Endothelial cell of umbilical vein (primary cell): ENCODE data around the gene BCL3. TPM values are rescaled to one million over a fixed set of nuclear protein-coding genes. Genes with fewer than 3 reads are reported as not detected.

ENCODE experiments used
- BruUV-seq: library from RNA; stranded (reverse); fragments of 400-500 nt; replicated peaks from 2 replicates; lab custom pipeline; 2021; lab: Mats Ljungman, UMichigan
- CTCF ChIA-PET: fragments of 300-600, 350-600 bp; sonication (Branson Sonifier 250); formaldehyde crosslinking; loops from one replicate; lab custom pipeline; 2021; ENCODE audit warnings: antibody characterized with exemption, inconsistent platforms; lab: Charles Lee
- POLR2A ChIA-PET: fragments of 300-600, 350-600 bp; sonication (Branson Sonifier 250); formaldehyde crosslinking; loops from one replicate; lab custom pipeline; 2021; ENCODE audit warnings: antibody characterized with exemption, inconsistent platforms; lab: Charles Lee
- DNase-seq: peaks from one replicate; pipeline ENCODE4 v3.0.0-alpha.2; 2011; ENCODE audit warnings: low read depth, low spot score
- FAIRE-seq: peaks from 2 replicates; lab custom pipeline; 2011; peaks lifted over from hg19 to GRCh38; lab: Jason Lieb, UNC
- H2AFZ ChIP-seq: 2 replicates; pipeline ENCODE4 v1.6.0; 2012; ENCODE audit warnings: low read depth, low read length, control low read depth, inconsistent platforms
- H3K27ac ChIP-seq: 2 replicates; pipeline ENCODE4 v1.5.1; 2011; ENCODE audit warnings: low read depth, mild to moderate bottlenecking, control low read depth, low read length, moderate library complexity; ENCODE audit not compliant: insufficient read depth
- H3K27me3 ChIP-seq, 2 experiments: 2 replicates each; pipeline versions ENCODE4 v1.6.0 to v1.6.1; 2011; ENCODE audit warnings: low read length in 2 of 2, mixed read lengths in 1 of 2; ENCODE audit not compliant: control insufficient read depth in 2 of 2, insufficient read depth in 2 of 2
- H3K36me3 ChIP-seq, 2 experiments: 2 replicates in 1 of 2; 3 replicates in 1 of 2; pipeline ENCODE4 v1.5.1; 2011; ENCODE audit warnings: low read length in 2 of 2, mild to moderate bottlenecking in 1 of 2, moderate library complexity in 1 of 2; ENCODE audit not compliant: control insufficient read depth in 2 of 2, insufficient read depth in 2 of 2; ENCODE audit errors: extremely low read depth in 1 of 2
- H3K4me1 ChIP-seq: 3 replicates; pipeline ENCODE4 v1.5.1; 2011; ENCODE audit warnings: mild to moderate bottlenecking, low read length; ENCODE audit not compliant: control insufficient read depth, insufficient read depth; ENCODE audit errors: extremely low read depth
- H3K4me2 ChIP-seq: 2 replicates; pipeline ENCODE4 v1.6.1; 2011; ENCODE audit warnings: low read length, control low read depth, mixed read lengths; ENCODE audit not compliant: insufficient read depth
- H3K4me3 ChIP-seq, 3 experiments: fragments of 200-600 bp in 1 of 3; sonication (generic), shearing (Covaris generic) in 1 of 3; replicated peaks in 1 of 3; 2 replicates each; pipeline ENCODE4 v1.5.1; 2011 to 2016; ENCODE audit warnings: control low read depth in 3 of 3, low read length in 3 of 3, mild to moderate bottlenecking in 2 of 3, inconsistent platforms in 1 of 3, low read depth in 1 of 3, moderate library complexity in 1 of 3; ENCODE audit not compliant: insufficient read depth in 1 of 3
- H3K79me2 ChIP-seq: 2 replicates; pipeline ENCODE4 v1.6.0; 2012; ENCODE audit warnings: low read length, inconsistent platforms; ENCODE audit not compliant: control insufficient read depth, insufficient read depth
- H3K9ac ChIP-seq: replicated peaks from 2 replicates; pipeline ENCODE3; 2011; ENCODE audit warnings: low read length, control low read depth; ENCODE audit not compliant: insufficient read depth; ENCODE audit errors: extremely low read depth
- H3K9me1 ChIP-seq: replicated peaks from 3 replicates; pipeline ENCODE4 v1.6.0; 2011; ENCODE audit warnings: mild to moderate bottlenecking, low read length; ENCODE audit not compliant: control insufficient read depth, insufficient read depth; ENCODE audit errors: extremely low read depth
- H3K9me3 ChIP-seq: replicated peaks from 2 replicates; pipeline ENCODE4 v1.5.1; 2012; ENCODE audit warnings: low read length, inconsistent platforms; ENCODE audit not compliant: control insufficient read depth, insufficient read depth
- H4K20me1 ChIP-seq: replicated peaks from 2 replicates; pipeline ENCODE3; 2011; ENCODE audit warnings: mild to moderate bottlenecking, low read length; ENCODE audit not compliant: control insufficient read depth, insufficient read depth; ENCODE audit errors: extremely low read depth
- EZH2 ChIP-seq: IDR thresholded peaks from 2 replicates; pipeline ENCODE4 v1.6.1; 2012; ENCODE audit warnings: borderline replicate concordance, low read depth, mild to moderate bottlenecking, moderate library complexity, low read length, inconsistent platforms; ENCODE audit not compliant: severe bottlenecking
- FOS ChIP-seq: IDR thresholded peaks from 2 replicates; pipeline ENCODE4 v1.6.1; 2011; ENCODE audit warnings: mild to moderate bottlenecking, low read length, moderate library complexity, borderline replicate concordance; ENCODE audit not compliant: insufficient read depth
- GATA2 ChIP-seq: IDR thresholded peaks from 2 replicates; pipeline ENCODE4 v1.7.0; 2011; ENCODE audit warnings: low read depth, mild to moderate bottlenecking, moderate library complexity, mixed read lengths, low read length; ENCODE audit not compliant: insufficient read length, insufficient read depth
- JUN ChIP-seq: IDR thresholded peaks from 2 replicates; pipeline ENCODE4 v1.6.1; 2011; ENCODE audit warnings: borderline replicate concordance, low read depth; ENCODE audit not compliant: insufficient read length, insufficient read depth
- MYC ChIP-seq: IDR thresholded peaks from one replicate; pipeline ENCODE4 v1.6.1; 2011; ENCODE audit warnings: mild to moderate bottlenecking, low read depth, low read length
- POLR2A ChIP-seq: IDR thresholded peaks from 2 replicates; pipeline ENCODE4 v1.6.1; 2012; ENCODE audit warnings: low read depth, mild to moderate bottlenecking, control low read depth, low read length
- POLR2AphosphoS5 ChIP-seq: IDR thresholded peaks from 2 replicates; pipeline ENCODE4 v1.6.1; 2012; ENCODE audit warnings: low read depth, mild to moderate bottlenecking, control low read depth, low read length, moderate library complexity; ENCODE audit not compliant: insufficient read depth
- dilution Hi-C: fragments of 300-500 bp; cut with MboI; formaldehyde crosslinking; loops from one replicate; pipeline ENCODE4 v1.15.0; 2019; ENCODE audit warnings: low sequenced_read_pairs; ENCODE audit not compliant: extremely low pct_ligation_motif_present
- intact Hi-C: fragments of 100-400 bp; cut with micrococcal nuclease; formaldehyde crosslinking; loops from one replicate; pipeline ENCODE4 v1.10.0; 2022
- polyA plus RNA-seq, 4 experiments: library from polyadenylated mRNA; depleted of rRNA in 3 of 4; stranded (reverse) in 3 of 4; unstranded in 1 of 4; fragments of >200 nt; gene quantifications; 2 replicates each; pipeline versions ENCODE4 v1.2.1 to v1.2.3, GENCODE V29; 2011 to 2012; ENCODE audit warnings: missing spikeins in 1 of 4
- total RNA-seq: library from RNA; stranded (reverse); gene quantifications from 2 replicates; pipeline ENCODE4 v1.2.3, GENCODE V29; 2021
- TF ChIP-seq, protein P1 (sequence below): IDR thresholded peaks from 2 replicates; pipeline ENCODE4 v1.6.1; 2011; ENCODE audit not compliant: insufficient read depth, insufficient read length
- TF ChIP-seq, protein P2 (sequence below), 2 donors: IDR thresholded peaks; 1 replicate in 1 of 2; 2 replicates in 1 of 2; pipeline ENCODE4 v1.5.1; 2011; ENCODE audit warnings: low read length in 2 of 2, mild to moderate bottlenecking in 2 of 2, moderate library complexity in 2 of 2, control low read depth in 1 of 2, inconsistent platforms in 1 of 2, low read depth in 1 of 2; ENCODE audit not compliant: insufficient read depth in 1 of 2; ENCODE audit errors: extremely low read depth in 1 of 2

BCL3 gene
- total and polyA plus RNA-seq, 2 donors (not counting 3 experiments of a cell fraction or from before 2014, with no cell fraction given), result 11.0 to 26.9 TPM

DNA sequence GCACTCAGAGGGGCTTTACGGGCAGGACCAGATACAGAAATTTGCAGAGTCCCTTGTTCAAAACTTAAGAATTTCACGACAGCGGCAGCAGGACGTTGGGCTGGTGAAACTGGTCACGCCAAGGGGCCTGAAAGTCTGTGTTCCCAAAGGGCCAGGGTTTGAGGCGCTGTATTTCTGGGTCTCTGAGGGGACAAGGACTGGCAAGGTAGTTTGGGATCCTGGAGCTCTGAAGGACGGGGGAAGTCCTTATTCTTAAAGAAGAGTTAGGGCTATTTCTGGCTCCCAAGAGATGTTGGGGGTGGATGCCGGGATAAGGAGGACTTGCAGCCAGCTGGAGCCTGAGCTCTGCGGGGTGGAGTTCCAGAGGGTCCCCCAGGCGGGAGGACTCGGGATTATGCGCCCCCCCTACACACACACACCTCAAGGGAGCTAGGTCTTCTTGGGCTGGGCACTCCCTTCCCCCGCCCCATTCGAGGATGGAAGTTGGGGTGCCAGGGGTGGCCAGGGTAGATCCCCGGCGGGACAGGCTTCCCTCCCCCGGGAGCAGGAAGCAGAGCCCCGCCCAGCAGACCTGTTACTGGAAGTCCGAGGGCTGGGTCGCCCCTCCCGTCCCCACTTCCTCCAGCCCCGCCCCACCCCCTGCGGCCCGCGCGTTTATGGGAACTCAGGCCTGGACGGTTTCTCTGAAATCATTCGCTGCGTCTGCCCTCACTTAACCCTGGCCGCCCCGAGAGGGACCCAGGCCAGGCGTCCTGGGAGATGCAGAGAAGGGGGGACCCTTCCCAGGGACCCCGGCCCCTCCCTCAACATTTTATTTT, 5.6 kb downstream of the BCL3 start:
- Histone ChIP-seq H3K4me2 (peak overlapping the region; percentile 71), H2AFZ (no peak overlapping the region), H4K20me1 (no peaks in the 10 kb centered on the region), H3K4me3 (peak overlapping the region in 2 of 3 experiments; percentile 17 to 33), H3K79me2 (peaks cover 23% of the 10 kb centered on the region), H3K9me3 (no peaks in the 10 kb centered on the region), H3K4me1 (peaks cover 46% of the 10 kb centered on the region), H3K36me3 (peaks cover 0 to 18% of the 10 kb centered on the region in 2 experiments), H3K27me3 (no peaks in the 10 kb centered on the region), H3K27ac (peak overlapping the region; percentile 86), H3K9ac (peak overlapping the region; percentile 46), H3K9me1 (no peaks in the 10 kb centered on the region)
- dilution Hi-C loops (no loop called here), intact Hi-C loops (loop anchor here (2.0 kb wide), 1 partner anchor 35 kb away; no protein-coding TSS in a partner anchor)
- DNase-seq (peak; percentile 55), FAIRE-seq (peak; percentile 78)
- TF ChIP-seq FOS (no peak), POLR2AphosphoS5 (peak; percentile 54), POLR2A (peak; percentile 63), GATA2 (no peak), MYC (no peak), JUN (no peak), EZH2 (no peak)
- TF ChIP-seq, protein P1, sequence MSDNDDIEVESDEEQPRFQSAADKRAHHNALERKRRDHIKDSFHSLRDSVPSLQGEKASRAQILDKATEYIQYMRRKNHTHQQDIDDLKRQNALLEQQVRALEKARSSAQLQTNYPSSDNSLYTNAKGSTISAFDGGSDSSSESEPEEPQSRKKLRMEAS, result no peak
- TF ChIP-seq, protein P2, sequence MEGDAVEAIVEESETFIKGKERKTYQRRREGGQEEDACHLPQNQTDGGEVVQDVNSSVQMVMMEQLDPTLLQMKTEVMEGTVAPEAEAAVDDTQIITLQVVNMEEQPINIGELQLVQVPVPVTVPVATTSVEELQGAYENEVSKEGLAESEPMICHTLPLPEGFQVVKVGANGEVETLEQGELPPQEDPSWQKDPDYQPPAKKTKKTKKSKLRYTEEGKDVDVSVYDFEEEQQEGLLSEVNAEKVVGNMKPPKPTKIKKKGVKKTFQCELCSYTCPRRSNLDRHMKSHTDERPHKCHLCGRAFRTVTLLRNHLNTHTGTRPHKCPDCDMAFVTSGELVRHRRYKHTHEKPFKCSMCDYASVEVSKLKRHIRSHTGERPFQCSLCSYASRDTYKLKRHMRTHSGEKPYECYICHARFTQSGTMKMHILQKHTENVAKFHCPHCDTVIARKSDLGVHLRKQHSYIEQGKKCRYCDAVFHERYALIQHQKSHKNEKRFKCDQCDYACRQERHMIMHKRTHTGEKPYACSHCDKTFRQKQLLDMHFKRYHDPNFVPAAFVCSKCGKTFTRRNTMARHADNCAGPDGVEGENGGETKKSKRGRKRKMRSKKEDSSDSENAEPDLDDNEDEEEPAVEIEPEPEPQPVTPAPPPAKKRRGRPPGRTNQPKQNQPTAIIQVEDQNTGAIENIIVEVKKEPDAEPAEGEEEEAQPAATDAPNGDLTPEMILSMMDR (IDR thresholded peaks at IDR 0.05; ENCODE audit: extremely low read depth in 1 of 2, insufficient read depth in 1 of 2, low read depth in 1 of 2, low read length in 2 of 2), result no peak
- ChIA-PET POLR2A (interaction anchor here (0.6 to 1.0 kb wide), 2 partner anchors 8 to 12 kb away, joined by 3 to 5 read pairs; no protein-coding TSS in a partner anchor), CTCF (interaction anchor here (1.1 to 4.9 kb wide), 6 partner anchors 12 to 65 kb away, joined by 3 to 71 read pairs (median 10); no protein-coding TSS in a partner anchor)
- no TSS peak for BruUV-seq
